NCI-H2107 (cell line): ENCODE measurements around the gene ZNF385A.

Experiments
- DNase-seq: peaks from one replicate; lab custom pipeline; 2025; lab: John Stamatoyannopoulos, UW

The ZNF385A gene

DNA sequence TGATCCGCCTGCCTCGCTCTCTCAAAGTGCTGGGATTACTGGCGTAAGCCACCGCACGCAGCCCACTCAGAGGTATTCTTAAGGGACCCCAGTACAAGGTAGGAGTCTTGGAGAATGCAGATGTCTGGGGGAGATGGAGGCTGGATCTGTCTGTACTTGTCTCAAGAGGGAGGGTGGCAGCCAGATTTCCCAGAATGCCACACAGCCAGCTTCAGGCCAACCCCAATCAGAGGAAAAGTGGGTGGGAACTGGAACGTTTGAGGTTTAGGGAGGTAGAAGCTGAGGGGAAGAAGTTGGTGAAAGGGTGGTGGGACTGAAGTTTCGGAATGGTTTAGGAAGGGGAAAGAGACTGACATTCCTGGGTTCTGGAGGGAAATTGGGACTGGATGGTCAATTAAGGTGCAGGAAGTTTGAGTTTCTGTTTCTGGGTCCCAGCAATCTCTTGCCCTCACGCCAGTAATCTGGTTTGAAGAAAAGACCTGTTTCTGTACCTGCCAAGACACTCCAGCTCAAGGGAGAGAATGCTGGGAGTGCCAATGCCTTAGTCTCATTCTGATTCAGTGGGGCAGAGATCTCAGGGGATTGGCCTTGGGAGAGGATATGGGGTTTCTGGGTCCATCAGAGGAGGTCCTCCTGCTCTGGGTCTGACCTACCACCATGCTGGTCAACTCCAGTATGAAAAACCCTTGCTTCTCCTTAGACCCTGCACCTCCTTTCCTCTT, 8.1 kb upstream of the ZNF385A start:
- DNase-seq, result no peak

DNA sequence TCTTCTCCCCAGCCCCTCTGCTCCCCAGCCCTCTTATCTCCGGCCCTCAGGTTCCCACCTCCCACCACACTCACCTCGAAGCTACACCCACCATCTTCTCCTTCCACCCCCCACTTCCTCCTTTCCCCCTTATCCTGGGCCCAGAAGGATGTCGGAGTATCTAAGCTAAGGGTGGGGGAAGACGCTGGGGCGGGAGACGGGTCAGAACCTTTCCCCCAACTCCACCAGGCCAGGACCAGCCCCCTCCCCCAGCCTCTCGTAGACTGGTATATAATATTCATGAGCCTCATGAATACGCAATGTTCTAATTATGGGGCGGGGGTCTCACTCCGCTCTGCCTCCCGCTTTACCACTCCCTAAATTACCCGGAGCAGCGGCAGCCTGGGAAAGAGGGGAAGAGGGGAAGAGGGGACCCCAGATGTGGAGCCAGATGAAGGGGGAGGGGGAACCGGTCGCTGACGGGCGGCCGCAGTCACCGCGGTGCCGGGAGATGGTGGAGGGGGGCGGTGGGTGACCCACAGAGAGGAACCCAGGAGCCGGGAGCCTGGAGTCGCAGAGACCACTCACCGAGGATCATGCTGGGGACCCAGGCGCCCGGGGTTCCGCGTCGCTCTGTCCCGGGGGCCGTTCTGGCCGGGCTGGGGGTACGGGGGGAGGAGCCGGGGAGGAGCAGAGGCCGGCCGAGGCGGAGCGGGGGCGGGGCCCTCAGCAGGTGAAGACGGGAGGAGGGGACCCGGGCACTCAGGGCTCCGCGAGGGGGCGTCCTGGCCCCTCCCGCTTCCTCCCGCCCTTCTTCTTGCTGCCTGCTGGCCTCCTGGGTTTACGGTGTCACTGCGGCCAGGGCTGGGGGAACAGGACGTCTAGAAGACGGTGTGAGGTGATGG, 6.4 kb upstream of the ZNF385A start:
- DNase-seq, result no peak

DNA sequence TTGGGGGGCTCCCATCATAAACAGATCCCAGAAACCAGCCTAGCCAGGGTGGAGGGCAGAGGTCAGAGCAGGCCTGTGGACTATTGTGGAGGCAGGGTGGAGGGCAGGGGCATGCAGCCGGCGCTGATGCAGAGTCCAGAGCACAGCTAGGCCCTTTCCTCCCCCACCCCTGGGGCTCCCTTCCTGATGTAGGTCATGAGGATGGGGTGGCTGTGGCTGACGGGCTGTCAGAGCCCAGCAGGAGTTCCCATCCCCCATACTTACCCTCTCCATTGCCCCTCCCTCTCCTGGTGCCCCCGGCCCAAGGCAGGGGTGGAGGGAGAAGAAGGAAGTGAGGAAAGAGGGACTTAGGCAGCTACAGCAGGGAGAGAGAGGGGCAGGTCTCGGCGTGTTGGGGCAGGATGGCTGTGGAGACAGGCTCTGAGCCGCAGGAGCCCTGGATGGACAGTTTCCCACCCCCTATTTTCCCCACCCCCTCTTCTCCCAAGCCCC, 5.7 kb upstream of the ZNF385A start:
- DNase-seq, result no peak

DNA sequence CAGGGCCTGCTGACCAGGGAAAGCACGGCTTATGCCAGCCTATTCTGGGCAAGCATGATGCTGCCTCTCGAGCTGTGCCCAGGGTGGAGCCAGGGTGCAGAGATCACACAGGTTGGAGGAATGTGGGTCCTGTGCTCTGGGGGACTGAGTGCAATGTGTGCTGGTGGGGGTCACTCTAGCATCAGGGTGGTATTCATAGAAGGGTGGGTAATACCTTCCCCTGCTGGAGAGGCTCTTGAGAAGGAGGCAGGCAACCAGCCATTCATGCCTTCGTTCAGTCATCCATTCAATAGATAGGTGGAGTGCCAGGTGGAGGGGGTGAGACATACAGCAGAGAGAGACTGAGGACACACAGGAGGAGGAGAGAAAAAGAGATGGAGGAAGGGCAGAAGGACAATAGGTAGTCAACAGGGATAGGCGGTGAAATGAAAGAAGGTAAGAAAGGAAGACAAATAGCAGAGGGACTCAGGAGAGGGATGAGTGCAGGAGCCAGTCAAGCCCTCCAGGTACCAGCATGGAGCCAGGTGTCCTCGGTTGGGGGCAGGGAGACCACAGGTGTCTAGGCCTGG, 5.2 kb upstream of the ZNF385A start:
- no peak for DNase-seq

DNA sequence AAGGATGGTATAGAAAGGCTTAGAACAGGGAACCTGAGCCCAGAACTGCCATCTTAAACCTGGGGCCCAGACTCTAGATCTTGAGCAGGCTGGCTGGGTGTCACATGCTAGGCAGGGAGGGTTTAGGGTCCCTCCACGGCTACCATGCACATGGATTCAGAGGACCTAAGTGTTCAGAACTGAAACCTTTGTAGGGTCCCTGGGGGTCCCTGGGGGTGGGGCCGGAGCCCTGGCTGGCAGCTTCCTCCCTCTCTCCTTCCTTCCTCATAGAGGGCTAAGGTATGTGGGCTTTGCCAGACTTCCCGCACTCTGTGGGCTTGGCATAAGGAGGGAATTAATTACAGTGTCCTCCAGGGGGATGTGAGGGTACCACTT, 4.6 kb upstream of the ZNF385A start:
- DNase-seq, result no peak

DNA sequence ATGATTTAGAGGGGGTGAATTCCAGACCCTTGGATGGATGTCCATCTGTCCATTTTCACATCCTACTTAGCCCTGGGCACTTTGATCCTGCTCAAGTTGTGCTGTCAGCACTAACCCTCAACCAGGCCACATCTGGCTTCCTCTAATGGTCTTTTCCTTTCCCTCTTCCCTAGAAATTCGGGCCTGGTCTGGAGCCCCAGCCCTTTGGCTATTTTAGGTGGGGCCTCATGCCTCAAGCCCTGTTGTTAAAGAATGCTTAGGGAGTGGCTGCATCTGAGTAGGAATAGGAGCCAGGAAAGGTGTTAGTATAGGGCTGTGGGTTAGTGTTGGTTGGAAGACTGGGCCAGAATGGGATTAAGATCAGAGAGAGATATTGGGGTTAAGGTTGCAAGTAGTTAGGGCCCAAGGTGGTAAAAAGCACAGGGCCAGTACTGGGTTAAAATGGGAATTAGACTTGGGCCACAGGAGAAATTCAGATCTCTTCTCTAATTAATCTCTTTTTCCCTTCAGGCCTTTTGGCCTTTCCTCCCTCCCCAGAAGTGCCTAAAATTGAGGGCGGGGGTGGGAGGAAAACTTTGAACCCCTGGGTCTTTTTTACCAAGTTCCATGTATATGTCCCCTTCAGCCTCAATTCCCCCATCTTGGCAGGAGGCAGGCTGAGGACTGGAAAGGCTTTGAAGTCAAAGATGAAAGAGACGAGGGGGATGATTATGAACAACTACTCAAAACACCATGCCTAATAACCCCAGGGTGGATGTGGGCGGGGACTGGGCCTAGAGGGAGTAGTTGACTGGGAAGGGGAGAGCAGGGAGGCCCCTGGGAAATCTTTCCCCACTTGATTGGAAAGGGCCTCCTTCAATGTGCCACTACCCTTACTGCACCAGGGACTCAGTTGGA, 4.0 kb upstream of the ZNF385A start:
- no peak for DNase-seq

DNA sequence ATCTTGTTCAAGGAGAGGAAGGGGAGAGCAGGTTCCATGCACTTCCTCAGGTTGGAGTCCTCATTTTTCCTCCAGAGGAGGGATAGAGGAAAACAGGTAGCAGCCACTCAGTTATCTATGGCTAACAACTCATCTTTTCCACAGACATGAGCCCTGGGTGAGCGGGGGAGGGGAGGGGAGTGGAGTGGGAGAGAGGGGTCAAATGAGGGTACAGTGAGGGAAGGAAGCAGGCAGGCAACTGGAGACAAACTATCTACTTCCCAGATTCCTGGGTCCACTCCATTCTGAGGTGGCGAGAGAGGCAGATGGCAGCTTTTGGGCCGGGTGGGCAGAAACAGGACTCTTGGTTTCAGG, 2.6 kb upstream of the ZNF385A start:
- DNase-seq, result no peak

DNA sequence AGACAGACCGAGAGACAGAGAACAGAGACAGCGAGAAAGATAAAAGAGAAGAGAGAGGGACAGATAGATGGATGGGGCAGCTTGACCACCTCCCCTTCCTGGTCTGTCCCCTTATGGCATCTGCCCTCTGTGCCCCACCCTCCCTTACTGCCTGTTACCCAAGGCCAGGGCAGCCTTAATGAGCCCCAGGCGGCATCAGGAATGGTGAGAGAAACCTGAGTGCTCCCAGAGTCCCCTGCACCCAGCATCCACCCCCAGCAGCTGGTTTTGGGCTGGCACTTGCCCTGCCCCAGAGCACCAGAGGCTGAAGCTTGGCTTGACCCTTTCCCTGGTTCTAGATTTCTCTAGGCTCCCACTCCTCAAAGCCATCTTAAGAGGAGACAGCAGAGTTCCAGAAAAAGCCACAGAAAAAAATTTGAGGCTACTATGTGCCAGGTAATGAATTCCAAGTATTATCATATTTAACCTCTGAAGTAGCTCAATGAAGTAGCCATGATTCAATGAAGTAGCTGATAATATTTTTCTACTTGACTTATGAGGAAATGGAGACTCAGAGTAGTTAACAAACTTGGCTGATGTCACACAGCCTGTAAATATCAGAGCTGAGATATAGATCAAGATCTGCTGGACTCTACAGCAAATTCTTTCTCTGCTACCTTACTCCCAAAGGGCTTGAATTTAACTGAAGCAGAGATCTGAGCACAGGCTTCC, 2.0 kb upstream of the ZNF385A start:
- no peak for DNase-seq

DNA sequence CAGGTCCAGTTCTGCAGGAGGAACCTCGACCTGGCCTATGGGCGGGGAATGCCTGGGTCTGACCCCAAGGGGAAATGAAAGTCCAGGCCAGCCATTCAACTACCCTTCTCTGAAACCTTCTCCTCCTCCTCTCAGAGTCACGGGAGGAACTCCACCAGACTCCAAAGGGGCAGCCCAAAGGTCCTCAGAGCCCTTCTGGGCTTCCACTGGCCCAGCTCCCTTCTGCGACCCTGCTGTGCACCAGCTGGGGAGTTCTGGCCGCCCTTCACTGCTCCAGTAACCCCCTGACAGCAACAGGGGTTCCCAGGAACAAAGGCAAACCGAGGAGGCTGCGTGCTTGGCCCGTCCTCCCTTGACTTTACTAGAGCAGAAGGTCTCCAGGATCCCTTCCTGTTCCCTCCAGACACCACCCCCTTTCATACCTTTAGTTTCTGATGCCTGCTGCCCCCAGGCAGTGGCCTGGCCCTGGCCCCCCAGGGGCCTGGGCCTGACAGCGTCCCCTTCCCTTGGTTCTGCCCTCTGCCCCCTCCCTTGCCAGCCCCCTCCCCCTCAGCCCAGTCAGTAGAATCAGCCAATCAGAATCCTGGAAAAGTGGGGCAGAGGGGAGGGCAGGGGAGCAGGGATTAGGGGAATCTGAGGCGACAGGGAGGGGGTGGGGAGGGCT, 850 bp upstream of the ZNF385A start:
- no peak for DNase-seq

DNA sequence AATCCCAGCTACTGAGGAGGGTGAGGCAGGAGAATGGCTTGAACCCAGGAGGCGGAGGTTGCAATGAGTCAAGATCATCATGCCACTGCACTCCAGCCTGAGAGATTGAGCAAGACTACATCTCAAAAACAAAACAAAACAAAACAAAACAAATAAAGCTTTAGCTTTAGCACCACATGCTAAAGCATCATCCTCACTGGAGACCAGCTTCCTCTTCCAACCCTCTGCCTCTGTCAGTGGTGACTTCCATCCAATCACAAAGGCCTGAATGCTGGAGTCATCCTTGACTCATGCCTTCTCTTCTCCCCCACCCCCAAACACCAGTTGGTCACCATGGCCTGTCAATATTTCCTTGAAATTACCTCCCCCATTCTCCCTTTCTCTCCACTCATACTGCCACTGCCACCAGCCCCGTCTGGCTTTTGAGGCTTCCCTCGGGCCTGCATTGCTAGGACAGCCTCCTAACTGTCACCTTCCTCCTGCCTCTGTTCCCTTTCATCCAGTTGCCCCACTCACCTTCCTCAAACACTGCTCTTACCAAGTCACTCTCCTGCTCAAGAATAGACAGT, 1.4 kb downstream of the ZNF385A start:
- no peak for DNase-seq

DNA sequence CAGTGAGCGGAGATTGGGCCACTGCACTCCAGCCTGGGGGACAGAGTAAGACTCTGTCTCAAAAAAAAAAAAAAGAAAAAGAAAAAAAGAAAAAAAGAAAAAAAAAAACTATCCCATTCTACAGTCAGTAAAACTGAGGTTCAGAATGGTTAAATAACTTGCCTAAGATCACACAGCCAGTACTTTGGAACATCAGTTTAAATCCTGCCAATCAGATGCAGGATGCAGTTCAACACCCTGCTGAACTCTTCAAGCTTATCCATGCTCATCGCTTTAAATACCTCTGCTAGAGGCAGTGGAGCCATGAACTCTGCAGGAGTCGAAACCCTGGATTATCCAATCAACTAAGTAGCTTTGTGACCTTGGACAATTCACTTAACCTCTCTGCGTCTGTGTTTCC, 3.4 kb downstream of the ZNF385A start:
- no peak for DNase-seq

DNA sequence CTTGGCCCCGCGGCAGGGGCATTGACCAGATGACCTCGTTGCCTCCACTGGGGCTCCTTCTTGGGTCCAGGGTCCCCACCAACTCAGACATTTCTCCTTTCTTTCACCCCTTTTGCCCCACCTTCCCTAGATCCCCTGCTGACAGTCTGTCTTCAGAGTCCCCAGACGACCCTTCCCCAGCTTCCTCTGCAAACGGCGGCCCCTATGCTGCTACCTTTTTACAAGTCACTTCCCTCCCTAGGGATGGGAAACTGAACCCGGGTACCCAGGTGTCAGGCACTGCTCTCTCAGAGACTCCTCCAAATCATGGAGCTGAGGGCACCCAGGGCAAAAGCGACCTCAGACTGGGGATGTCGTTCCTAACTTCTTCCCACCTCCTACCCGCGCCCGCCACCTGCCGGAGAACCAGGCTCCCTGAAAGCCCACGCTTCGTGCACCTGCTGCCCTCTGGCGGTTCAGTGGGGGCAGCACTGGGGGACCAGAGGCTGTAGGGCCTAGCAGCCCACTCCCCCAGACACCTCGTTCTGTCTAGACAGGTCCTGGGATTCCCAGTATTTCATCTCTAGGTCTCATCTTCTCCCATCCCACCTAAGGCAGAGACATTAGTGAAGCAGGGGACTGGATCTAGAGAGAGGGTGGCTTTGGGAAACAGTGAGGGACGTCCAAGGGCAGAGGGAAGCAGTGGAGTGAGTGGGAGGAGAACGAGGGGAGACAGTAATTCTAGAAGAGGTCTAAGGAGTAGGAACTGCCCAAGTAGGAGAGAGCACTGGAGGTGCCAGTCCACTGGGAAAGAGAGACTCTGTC, 4.9 kb downstream of the ZNF385A start:
- peak; percentile 80 for DNase-seq

DNA sequence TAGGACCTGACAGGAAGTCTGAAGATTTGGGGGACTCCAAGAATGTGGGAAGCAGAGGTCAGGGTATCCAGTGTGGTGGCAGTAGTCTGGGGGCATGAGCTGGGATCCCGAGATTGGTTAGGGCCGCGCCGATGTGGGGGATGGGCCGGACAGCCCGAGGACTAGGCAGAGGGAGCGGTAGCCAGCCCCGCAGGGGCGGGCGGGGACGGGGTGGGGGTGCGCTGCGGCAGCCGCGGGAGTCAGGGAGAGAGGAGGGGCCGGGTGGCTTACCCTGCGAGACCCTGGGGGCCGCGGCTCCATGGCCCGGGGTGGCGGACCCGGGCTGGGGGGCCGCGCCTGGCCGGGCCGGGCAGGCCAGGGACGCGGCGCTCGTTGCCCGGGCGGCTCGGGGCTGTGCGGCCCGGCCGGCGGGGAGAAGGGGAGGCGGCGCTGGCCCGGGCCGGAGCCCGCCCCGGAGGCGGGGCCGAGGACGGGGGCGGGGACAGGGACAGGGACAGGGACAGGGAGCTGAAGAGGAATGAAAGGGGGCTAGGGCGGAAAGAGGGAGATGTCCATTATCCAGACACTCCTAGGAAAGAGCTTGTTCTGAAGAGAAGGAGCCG, 5.6 kb downstream of the ZNF385A start:
- DNase-seq, result no peak

DNA sequence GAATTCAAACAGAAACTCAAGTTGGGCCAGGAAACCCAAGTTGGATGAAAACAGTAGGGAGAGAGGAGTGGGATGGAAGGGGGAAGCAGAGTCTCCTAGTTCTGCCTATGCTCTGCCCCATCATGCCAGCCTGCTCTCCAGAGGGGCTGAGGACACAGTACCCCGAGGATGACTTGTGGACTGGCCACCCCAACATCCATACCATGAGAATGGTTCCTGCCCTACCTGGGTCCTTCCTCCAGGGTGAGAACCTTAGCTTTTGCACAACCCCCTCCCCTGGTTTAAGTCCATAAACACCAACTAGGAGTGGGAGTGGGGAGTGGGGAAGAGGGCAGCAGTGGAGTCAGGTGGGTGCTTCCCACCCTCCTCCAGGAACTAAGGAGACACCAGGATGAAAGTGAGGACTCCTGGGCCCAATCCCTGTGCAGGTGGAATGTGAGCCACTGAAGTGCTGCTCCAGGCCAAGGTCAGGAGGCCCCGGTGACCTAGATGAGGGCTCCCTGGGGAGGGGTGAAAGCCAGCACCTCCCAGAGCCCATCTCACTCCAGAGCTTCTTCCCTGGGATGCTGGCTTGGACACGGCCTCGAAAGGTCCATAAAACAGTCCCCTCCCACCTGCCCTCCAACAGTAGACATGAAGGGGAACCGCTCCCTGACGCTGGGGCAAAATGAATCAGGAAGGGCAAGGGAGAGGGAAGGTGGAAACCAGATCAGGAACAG, 6.6 kb downstream of the ZNF385A start:
- DNase-seq, result no peak

DNA sequence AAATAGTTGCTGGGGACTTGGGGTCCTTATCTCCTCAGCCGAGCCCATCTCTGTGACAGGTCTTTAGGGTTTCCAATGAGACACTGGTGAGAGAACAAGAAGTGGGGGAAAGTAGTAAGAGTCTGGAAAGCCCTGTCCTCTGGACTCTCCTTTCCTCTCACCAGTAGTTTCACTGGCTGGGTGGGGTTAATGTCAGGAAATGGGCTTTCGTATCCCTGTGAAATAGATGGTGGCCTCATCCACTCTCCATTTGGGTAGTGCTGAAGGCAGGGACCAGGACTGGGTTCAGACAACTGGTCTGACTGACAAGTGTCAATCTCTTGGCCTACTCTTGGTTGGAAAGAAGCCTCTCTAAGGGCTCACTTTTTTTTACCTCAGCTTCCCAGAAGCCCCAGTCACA, 7.5 kb downstream of the ZNF385A start:
- DNase-seq, result no peak

DNA sequence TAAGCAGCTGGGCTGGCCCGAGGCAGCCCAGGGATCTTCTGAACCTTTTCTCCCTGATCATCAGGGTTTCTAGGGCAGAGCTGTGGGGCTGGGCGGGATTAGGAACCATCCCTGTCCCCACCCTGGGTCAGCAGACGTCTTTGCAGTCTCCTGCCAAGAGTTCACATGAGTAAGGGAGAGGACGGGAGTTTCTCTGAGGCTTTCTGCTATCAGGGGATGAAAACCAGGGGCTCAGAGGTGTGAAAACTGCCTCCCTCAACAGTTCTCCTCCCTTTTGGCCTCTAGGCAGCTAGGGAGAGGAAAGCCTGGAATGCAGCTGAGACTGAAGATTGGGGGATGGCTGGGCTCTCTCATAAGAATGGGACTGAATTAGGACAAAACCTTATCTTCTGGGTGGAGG, 7.9 kb downstream of the ZNF385A start:
- no peak for DNase-seq

DNA sequence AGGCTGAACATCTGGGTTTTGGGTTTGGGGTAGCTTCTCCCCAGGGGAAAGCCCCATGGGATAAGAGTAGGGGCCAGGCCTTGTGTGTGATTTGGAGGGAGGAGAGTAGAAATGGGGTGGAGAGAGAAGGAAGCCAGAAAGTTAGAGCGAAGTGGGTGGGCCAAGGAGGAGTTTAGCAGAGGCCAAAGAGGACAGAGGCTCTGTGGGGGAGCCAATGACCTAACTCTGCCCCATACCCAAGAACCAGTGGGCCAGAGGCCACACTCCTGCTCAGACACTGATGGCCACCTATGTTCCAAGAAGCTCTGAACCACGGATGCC, 9.3 kb downstream of the ZNF385A start:
- DNase-seq, result no peak

DNA sequence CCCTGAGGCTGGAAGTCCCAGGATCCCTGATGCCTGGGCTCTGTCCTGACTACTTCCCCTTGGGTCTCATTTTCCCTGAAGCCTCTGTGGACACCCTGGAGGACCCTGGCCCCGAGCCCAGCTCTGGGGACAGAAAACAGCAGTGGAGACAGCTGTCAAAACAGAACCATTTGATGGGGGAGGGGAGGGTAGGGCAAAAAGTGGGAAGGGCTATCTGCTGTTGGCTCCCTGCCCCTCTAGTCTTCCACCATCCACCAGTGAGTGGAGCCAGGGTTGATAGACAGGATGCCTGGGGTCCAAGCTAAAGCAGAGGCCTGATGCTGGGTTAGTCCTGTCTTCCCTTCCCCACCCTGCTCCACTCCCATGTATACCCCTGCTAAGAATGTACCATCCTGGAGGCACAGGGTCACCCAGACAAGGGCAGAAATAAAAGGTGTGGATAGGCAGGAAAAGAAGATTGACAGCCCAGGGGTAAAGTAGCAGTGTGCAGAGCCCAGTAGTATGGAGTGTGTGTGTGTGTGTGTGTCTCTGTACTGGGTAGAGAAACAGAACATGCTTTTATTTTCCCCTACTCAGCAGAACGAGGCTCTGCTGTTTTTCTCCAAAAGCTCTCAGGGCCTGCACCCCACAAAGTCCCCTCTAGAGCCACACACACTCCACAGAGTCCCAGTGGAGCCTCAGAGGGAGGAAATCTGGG, 9.8 kb downstream of the ZNF385A start:
- DNase-seq, result no peak
